ENCODE measurements around the gene ADARB2. TPM values are rescaled to one million over a fixed set of nuclear protein-coding genes. Genes with fewer than 3 reads are reported as not detected.

Gene ADARB2
- total and polyA plus RNA-seq, 8 donors, result 0.41 to 0.92 (median 0.76) TPM

DNA sequence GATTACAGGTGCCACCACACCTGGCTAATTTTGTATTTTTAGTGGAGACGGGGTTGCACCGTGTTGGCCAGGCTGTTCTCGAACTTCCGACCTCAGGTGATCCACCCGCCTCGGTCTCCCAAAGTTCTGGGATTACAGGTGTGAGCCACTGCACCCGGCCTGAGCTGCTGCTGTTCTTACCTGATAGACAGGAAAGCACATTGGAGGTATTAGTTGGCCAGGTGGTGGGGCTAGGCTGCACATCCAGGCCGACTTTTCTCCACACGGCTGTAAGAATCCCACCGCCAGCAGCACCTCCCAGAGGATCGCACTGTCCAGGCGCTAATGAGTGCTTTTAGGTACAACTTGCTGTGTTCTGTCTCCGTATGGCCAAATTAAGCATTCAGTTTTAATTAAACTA lies 568.6 kb downstream of the ADARB2 start:
- Histone ChIP-seq H3K27me3 (peaks cover 0 to 40% of the 10 kb centered on the region in 2 donors), H3K9me3 (no peaks in the 10 kb centered on the region), H3K4me1 (no peaks in the 10 kb centered on the region), H3K4me3 (no peak overlapping the region), H3K36me3 (no peaks in the 10 kb centered on the region), H3K27ac (no peak overlapping the region)
- TF ChIP-seq, protein P1, sequence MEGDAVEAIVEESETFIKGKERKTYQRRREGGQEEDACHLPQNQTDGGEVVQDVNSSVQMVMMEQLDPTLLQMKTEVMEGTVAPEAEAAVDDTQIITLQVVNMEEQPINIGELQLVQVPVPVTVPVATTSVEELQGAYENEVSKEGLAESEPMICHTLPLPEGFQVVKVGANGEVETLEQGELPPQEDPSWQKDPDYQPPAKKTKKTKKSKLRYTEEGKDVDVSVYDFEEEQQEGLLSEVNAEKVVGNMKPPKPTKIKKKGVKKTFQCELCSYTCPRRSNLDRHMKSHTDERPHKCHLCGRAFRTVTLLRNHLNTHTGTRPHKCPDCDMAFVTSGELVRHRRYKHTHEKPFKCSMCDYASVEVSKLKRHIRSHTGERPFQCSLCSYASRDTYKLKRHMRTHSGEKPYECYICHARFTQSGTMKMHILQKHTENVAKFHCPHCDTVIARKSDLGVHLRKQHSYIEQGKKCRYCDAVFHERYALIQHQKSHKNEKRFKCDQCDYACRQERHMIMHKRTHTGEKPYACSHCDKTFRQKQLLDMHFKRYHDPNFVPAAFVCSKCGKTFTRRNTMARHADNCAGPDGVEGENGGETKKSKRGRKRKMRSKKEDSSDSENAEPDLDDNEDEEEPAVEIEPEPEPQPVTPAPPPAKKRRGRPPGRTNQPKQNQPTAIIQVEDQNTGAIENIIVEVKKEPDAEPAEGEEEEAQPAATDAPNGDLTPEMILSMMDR (IDR thresholded peaks at IDR 0.05), result no peak
- no peak for ATAC-seq
- intact Hi-C loops (cut with DNase I), result no loop called here
- DNase-seq, result peak in 1 of 4 donors; percentile 22

DNA sequence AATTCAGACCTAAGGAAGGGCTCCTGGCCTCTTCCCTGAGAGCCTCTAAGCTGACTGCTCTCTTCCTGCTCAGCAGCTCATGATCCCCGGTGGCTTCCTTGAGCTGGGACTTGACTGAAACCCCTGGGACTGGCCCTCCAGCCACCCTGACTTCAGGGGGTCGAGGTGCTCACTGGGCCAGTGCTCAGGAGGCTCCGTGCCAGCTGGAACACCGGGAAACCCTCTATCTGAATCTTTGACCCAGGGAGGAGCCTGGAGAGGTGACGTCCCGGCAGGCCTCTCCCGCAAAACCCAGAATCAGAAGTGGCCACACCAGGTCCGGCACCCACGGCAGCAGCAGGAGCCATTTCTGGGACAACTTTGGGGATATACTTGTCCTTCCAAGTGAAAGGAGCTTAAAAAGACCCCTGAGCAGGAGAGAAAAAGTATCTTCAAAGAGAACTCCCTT lies 570.5 kb downstream of the ADARB2 start:
- peaks cover 0 to 40% of the 10 kb centered on the region in 2 donors for H3K27me3 ChIP-seq
- peak in 1 of 4 donors; percentile 14 for DNase-seq
- H3K36me3 ChIP-seq, result no peaks in the 10 kb centered on the region
- H3K4me3 ChIP-seq, result no peak overlapping the region
- H3K4me1 ChIP-seq, result no peaks in the 10 kb centered on the region
- no peak overlapping the region for H3K27ac ChIP-seq
- TF ChIP-seq, protein P1 (IDR thresholded peaks at IDR 0.05), result no peak
- no peaks in the 10 kb centered on the region for H3K9me3 ChIP-seq
- no peak for ATAC-seq
- intact Hi-C loops (cut with DNase I), result no loop called here

DNA sequence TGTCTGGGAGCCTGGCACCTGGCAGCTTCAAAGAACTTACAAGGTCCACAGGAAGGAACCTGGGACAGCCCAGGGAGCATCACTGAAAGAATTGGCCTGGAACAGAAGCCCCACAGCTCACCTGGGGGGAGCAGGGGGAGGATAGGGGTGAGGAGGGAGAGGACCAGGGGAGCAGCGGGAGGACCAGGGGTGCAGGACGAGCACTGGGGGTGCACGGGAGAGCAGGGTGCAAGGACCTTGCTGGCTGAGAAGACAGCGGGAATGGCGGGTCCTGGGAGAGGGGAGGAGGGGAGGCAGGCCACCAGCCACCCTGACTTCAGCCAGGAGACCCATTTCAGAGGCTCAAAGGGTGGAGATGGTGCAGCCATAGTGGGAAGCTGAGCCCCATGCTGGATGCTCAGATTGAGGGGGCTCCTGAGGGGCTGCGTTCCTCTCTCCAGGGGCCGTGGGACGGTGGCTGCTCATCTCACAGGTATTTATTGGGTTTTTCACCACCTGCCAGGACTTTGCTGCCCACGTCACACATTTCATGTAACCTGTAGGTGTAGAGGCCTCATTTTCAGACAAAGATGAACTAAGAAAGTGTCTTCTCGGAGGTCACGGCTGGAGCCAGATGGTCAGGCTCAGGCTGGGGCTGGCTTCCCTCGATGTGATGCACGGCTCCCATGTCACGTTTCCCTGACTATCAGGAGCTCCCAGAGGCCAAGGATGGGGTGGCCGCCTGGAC lies 571.1 kb downstream of the ADARB2 start:
- intact Hi-C loops (cut with DNase I), result no loop called here
- H3K4me1 ChIP-seq, result no peaks in the 10 kb centered on the region
- H3K27ac ChIP-seq, result no peak overlapping the region
- TF ChIP-seq, protein P1 (IDR thresholded peaks at IDR 0.05), result no peak
- DNase-seq (no peak), ATAC-seq (no peak)
- H3K4me3 ChIP-seq, result no peak overlapping the region
- no peaks in the 10 kb centered on the region for H3K36me3 ChIP-seq
- H3K27me3 ChIP-seq, result peaks cover 0 to 37% of the 10 kb centered on the region in 2 donors
- no peaks in the 10 kb centered on the region for H3K9me3 ChIP-seq

DNA sequence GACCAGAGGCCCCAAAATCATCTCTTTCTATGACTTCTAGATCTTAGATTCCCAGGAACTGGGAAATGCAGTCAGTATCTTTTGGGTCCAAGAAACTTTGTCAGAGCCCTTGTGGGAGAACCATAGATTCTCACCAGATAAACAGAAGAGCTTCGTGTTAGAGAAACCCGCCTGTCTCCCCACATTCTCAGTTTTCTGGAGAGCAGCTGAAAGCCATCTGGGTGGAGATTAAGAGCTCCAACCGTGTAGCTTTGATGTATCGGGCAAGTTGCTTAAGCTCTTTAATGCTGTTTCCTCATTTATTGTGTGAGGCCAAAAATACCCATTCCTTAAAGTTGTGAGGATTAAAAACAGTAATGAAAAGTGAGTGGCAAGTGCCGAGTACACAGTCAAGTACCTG lies 573.5 kb downstream of the ADARB2 start:
- H3K27ac ChIP-seq, result no peak overlapping the region
- peaks cover 0 to 18% of the 10 kb centered on the region in 2 donors for H3K27me3 ChIP-seq
- no peaks in the 10 kb centered on the region for H3K9me3 ChIP-seq
- H3K4me1 ChIP-seq, result no peaks in the 10 kb centered on the region
- DNase-seq, result no peak
- H3K36me3 ChIP-seq, result no peaks in the 10 kb centered on the region
- TF ChIP-seq, protein P1 (IDR thresholded peaks at IDR 0.05), result no peak
- H3K4me3 ChIP-seq, result no peak overlapping the region
- intact Hi-C loops (cut with DNase I), result no loop called here
- no peak for ATAC-seq

DNA sequence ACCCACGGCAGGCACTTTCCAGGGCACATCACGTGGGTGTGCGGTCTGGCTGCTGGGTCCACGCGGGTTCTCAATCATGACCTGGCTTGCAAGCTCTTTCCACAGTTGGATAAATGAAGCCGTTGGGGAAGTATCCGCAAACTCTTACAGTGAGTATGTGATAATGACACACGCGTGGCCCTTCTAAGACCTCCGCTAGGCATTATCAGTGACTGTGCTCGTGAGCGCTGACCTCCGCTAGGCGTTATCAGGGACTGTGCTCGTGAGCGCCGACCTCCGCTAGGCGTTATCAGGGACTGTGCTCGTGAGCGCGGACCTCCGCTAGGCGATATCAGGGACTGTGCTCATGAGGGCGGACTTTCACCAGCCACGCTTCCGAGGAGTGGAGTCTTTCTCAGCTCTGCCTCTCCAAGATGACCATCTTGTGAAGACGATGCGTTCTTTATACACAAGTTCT lies 574.1 kb downstream of the ADARB2 start:
- Histone ChIP-seq H3K27ac (no peak overlapping the region), H3K4me1 (no peaks in the 10 kb centered on the region), H3K9me3 (no peaks in the 10 kb centered on the region), H3K36me3 (no peaks in the 10 kb centered on the region), H3K27me3 (peaks cover 0 to 16% of the 10 kb centered on the region in 2 donors), H3K4me3 (no peak overlapping the region)
- TF ChIP-seq, protein P1 (IDR thresholded peaks at IDR 0.05), result no peak
- no peak for ATAC-seq
- DNase-seq, result no peak
- intact Hi-C loops (cut with DNase I), result no loop called here
